Umbilical cord (tissue), 2 donors: ENCODE data around the gene SFXN3. TPM values are rescaled to one million over a fixed set of nuclear protein-coding genes. Genes with fewer than 3 reads are reported as not detected.
"Not testable (repeated sequence)": the region's sequence is repeated elsewhere in the genome, so short reads cannot be mapped to it uniquely, and the experiment has no call there.

Source experiments
- DNase-seq: peaks from one replicate; pipeline ENCODE4 v3.0.0-alpha.2; 2015; ENCODE audit warnings: low spot score
- total RNA-seq: library from RNA; depleted of rRNA; stranded (reverse); fragments of >200 nt; gene quantifications from one replicate; pipeline ENCODE4 v1.2.3, GENCODE V29; 2014; ENCODE audit warnings: low replicate concordance; ENCODE audit not compliant: insufficient read depth

Gene SFXN3
- total RNA-seq, 1 donor from 2014 or later: 18.1 TPM

GRCh38 chr10:101015582-101015973 lies 15.5 kb upstream of the SFXN3 start:
- no peak for DNase-seq

DNA sequence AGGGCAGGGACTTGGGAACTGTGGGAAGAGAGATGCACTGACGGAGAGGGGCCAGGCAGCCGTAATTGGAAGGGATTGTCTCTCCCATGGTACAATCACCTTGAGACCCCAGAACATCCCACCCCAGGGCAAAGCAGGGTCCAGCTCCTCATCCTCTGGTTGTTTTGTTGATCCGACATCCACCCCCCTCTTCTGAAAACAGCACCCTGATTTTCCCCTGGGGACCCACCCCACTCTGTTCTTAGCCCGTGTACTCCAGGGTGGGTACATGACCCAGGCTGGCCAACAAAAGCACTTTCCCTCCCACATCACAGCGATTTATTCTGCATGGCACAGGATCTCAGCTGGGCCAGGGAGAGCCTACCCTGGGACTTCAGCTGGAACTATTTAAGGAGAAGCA lies 14.2 kb upstream of the SFXN3 start:
- no peak for DNase-seq

DNA sequence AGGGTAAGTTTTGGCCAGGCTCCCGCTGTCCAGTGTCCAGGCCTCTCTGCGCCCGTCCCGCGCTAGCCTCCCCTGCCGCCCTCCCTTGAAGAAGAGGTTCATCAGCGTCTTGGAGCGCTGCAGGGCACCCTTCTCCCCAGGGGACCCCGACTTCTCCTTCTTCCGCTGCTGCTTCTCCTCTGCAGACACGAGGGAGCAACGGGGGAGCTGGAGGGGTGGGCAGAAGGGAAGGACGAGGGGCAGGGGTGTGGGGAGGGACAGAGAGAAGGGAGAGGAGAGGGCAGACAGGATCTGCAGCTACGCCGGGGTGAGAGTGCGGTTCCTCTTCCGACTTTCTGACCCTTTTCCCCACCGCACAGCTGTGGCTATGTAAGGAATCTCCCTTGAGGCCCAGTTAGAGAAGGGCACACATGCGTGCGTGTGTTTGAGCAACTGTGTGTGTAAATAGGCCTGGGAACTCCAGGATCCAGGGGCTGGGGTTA lies 12.9 kb upstream of the SFXN3 start:
- DNase-seq: peak; percentile 28

- DNase-seq: peak; percentile 78
Measured at GRCh38 chr10:101018600-101019439, 12.2 kb upstream of the SFXN3 start.

- DNase-seq: no peak
Measured at GRCh38 chr10:101019440-101019703, 11.7 kb upstream of the SFXN3 start.

DNA sequence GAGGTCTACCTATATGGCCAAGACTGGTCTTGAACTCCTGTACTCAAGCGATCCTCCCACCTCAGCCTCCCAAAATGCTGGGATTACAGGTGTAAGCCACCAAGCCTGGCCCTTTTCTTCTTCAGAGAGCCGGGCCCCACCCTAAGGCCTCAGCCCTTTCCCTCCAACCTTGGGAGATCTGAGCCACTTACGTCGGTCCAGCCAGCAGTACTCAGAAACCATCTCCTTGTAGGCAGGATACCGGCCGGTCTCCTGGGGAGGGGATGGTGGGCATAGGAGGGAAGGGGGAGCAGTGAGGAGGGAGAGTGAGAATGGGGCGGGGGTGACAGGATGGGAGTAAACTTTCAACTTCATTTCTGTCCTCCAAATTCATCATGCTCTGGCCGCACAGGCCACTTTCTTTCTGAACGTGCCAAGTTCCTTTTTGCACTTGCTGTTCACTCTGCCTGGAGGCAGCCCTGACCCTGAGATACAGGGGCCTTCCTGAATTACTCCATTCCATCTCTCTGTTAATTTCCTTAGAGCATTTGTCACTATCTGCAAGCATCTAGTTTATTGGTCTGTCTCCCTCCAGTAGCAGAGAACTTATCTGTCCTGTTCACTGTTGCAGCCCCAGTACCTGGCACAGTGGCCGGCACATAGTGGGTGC lies 10.5 kb upstream of the SFXN3 start:
- no peak for DNase-seq

GRCh38 chr10:101021239-101021638 lies 9.8 kb upstream of the SFXN3 start:
- DNase-seq: no peak

- DNase-seq: no peak
Measured at GRCh38 chr10:101021692-101022251, 9.3 kb upstream of the SFXN3 start.

- DNase-seq: no peak
Measured at GRCh38 chr10:101022967-101023705, 7.9 kb upstream of the SFXN3 start.

GRCh38 chr10:101027106-101027720 lies 3.8 kb upstream of the SFXN3 start:
- peak; percentile 73 for DNase-seq

DNA sequence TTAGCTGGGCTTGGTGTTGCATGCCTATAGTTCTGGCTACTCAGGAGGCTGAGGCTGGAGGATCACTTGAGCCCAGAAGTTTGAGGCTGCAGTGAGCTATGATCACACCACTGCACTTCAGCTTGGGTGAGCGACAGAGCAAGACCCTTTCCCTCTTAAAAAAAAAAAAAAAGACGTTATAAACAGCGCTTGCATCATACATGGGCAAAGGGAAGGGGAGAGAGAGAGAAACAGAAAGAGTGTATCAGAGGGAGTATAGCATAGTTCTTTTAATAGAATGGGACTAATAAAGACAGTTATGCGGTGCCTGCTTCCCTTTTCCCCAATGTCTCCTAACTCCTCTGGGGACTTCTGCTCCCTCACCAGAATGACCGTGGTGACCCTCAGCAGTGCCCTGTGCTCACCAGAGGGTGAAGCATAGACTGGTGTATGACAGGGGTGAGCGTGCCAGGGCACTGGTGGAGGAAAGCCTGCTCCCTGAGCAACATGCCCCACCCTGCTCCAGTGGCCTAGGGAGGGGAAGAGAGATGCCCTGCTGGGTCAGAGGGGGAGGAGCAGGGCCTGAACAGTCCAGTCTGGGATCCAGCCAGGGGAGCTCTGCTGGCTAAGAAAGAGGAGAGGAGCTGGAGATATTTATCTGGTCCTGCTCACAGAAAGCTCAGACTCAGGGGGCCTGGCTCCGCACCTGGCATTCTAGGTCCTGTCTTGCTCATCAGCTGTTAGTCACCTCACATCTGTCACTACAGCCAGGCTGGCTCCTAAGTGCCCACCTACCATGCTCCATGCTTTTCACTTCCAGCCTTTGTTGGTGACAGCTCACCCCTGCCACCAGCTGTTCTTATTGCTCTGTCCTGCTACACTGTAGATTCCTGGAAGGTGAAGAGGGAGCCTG lies 2.3 kb upstream of the SFXN3 start:
- peak; percentile 63 for DNase-seq

GRCh38 chr10:101029520-101030295 lies 1.3 kb upstream of the SFXN3 start:
- DNase-seq: no peak

- no peak for DNase-seq
Measured at GRCh38 chr10:101030496-101031127, 422 bp upstream of the SFXN3 start.

DNA sequence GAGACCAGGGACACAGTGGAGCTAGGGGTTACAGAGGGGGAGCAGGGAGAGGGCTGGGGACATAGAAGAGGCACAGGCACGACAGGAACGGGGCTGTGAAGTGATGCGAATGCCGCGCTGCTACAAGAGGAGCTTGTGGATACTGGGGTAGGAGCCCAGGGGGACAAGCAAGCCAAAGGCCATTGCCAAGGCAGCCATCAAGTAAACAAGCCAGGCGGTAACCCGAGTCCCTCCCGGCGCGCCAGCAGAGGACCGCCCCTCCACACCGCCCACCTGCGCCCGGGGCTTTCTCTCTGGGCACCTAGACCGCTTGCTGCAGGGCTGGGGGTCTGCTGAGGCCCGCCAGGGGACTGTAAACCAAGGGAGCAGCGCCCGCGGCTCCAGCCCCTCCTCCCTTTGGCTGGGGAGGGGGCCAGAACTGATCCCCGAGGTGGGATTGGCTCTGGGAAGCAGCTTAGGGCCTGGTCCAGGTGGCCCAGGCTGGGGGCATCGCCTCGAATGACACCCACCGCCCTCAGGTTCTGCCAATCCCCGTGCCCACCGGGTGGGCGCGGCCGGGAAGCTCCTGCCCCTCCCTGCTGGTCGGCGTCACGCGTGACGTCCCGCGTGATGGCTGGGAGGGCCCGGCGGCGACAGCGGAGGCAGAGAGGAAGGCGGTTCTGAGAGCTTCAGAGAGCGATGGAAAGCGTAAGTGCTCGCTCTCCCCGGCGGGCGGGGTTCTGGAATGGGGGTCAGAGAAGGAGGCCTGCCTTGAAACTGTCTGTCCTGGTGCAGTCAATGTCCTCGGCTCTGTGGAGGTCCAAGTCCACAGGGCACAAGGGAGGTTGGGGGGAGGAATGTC lies 982 bp downstream of the SFXN3 start:
- DNase-seq: peak; percentile 86

DNA sequence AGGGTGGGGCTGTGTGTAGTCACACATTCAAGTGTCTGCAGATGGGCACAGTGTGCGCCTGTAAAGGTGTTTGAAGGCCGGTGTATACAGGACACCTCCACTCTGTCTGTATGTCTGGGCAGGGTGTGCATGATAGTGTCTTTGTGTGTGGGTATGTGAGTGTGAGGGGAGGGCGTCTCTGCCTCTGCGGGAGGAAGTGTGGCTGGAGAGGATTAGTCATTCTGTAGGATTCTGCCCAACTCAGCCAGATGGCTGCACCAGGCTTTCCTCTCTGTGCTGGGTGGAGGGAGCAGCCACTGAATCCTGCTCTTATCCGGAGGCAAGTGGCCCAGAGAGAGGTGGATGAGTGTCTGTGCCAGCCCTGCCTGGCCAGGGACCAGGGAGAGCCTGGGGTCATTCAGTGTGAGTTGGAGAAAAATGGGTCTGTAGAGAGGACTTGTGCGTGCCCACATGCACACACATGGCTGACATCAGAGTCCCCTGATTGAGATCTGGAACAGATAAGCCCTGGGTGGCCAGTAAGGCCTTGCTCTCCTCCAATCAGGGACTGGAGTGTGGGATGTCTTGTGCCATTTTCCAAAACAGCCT lies 1.7 kb downstream of the SFXN3 start:
- peak; percentile 91 for DNase-seq

GRCh38 chr10:101033276-101033675 lies 2.2 kb downstream of the SFXN3 start:
- DNase-seq: no peak

- DNase-seq: not testable (repeated sequence)
Measured at GRCh38 chr10:101034404-101034803, 3.4 kb downstream of the SFXN3 start.

- DNase-seq: no peak
Measured at GRCh38 chr10:101035314-101035713, 4.3 kb downstream of the SFXN3 start.
